GM12873 (cell line): ENCODE data around the gene CNGA1.

Source experiments
- CTCF ChIP-seq: IDR thresholded peaks from 2 replicates; pipeline ENCODE4 v1.5.1; 2012; ENCODE audit warnings: low read depth, mild to moderate bottlenecking, moderate library complexity, low read length, control low read depth; ENCODE audit not compliant: insufficient read depth; ENCODE audit errors: missing control alignments

The CNGA1 gene

GRCh38 chr4:48002267-48002666 lies 14.2 kb downstream of the CNGA1 start:
- TF ChIP-seq CTCF, result no peak

GRCh38 chr4:47996021-47996420 lies 20.5 kb downstream of the CNGA1 start:
- no peak for TF ChIP-seq CTCF

- TF ChIP-seq CTCF, result no peak
These were observed 26.3 kb downstream of the CNGA1 start for GRCh38 chr4:47990145-47990544.

- no peak for TF ChIP-seq CTCF
These were observed 41.9 kb downstream of the CNGA1 start for GRCh38 chr4:47974566-47974965.

- no peak for TF ChIP-seq CTCF
These were observed 43.8 kb downstream of the CNGA1 start for GRCh38 chr4:47972721-47973120.

- no peak for TF ChIP-seq CTCF
These were observed 44.3 kb downstream of the CNGA1 start for GRCh38 chr4:47972181-47972580.

GRCh38 chr4:47968847-47969246 lies 47.6 kb downstream of the CNGA1 start:
- no peak for TF ChIP-seq CTCF
